H1 (cell line): ENCODE data around the gene SLC23A2. TPM values are rescaled to one million over a fixed set of nuclear protein-coding genes. Genes with fewer than 3 reads are reported as not detected.

Experiments
- CTCF ChIA-PET: fragments of 300-600 bp; sonication (Branson Sonifier 250); formaldehyde crosslinking; loops from one replicate; lab custom pipeline; 2021; ENCODE audit not compliant: partially characterized antibody; lab: Charles Lee
- POLR2A ChIA-PET: fragments of 300-600 bp; sonication (Branson Sonifier 250); formaldehyde crosslinking; loops from one replicate; lab custom pipeline; 2021; ENCODE audit warnings: inconsistent platforms; ENCODE audit not compliant: partially characterized antibody; lab: Charles Lee
- DNase-seq, 2 experiments: peaks; one replicate each; pipeline versions ENCODE4 v3.0.0 to v3.0.0-alpha.2; 2010 to 2022; ENCODE audit warnings: low spot score in 2 of 2, low read depth in 1 of 2, mixed read lengths in 1 of 2
- FAIRE-seq: peaks from 2 replicates; lab custom pipeline; 2011; peaks lifted over from hg19 to GRCh38; lab: Jason Lieb, UNC
- H2AFZ ChIP-seq: 2 replicates; pipeline ENCODE4 v1.8.1; 2012; ENCODE audit warnings: low read length, inconsistent platforms
- H2AK5ac ChIP-seq: 2 replicates; pipeline ENCODE4 v1.6.1; 2013; ENCODE audit warnings: low read depth, low read length
- H2BK120ac ChIP-seq: replicated peaks from 2 replicates; pipeline ENCODE3; 2013; ENCODE audit warnings: low read depth, low read length, inconsistent platforms
- H2BK12ac ChIP-seq: 2 replicates; pipeline ENCODE4 v1.6.1; 2013; ENCODE audit warnings: low read depth, low read length
- H2BK15ac ChIP-seq: 2 replicates; pipeline ENCODE4 v1.6.1; 2013; ENCODE audit warnings: low read length
- H2BK20ac ChIP-seq: 2 replicates; pipeline ENCODE4 v1.6.1; 2013; ENCODE audit warnings: low read length
- H2BK5ac ChIP-seq: 2 replicates; pipeline ENCODE4 v1.6.1; 2013; ENCODE audit warnings: low read depth, low read length
- H3K14ac ChIP-seq: 2 replicates; pipeline ENCODE4 v1.6.1; 2013; ENCODE audit warnings: inconsistent platforms; ENCODE audit not compliant: insufficient read length
- H3K18ac ChIP-seq: 2 replicates; pipeline ENCODE4 v1.6.1; 2013; ENCODE audit warnings: low read length; ENCODE audit errors: extremely low read depth
- H3K23ac ChIP-seq: 2 replicates; pipeline ENCODE4 v1.6.1; 2013; ENCODE audit warnings: inconsistent platforms; ENCODE audit not compliant: insufficient read length
- H3K23me2 ChIP-seq: 2 replicates; pipeline ENCODE4 v1.6.1; 2013; ENCODE audit warnings: low read depth, low read length
- H3K27ac ChIP-seq: 2 replicates; pipeline ENCODE4 v1.6.1; 2011; ENCODE audit warnings: low read depth, low read length, inconsistent platforms
- H3K27me3 ChIP-seq, 4 experiments: replicated peaks in 1 of 4; 1 replicate in 1 of 4; 2 replicates in 3 of 4; pipeline versions ENCODE4 v1.6.1 to v1.8.1; 2011 to 2013; ENCODE audit warnings: low read length in 3 of 4, mild to moderate bottlenecking in 3 of 4, inconsistent platforms in 2 of 4, mixed read lengths in 2 of 4, moderate library complexity in 1 of 4; ENCODE audit not compliant: control insufficient read depth in 3 of 4, insufficient read depth in 3 of 4; ENCODE audit errors: extremely low read depth in 1 of 4
- H3K36me3 ChIP-seq, 4 experiments: 2 replicates each; pipeline versions ENCODE4 v1.6.1 to v1.8.1; 2011 to 2013; ENCODE audit warnings: mild to moderate bottlenecking in 4 of 4, low read length in 3 of 4, moderate library complexity in 2 of 4, control low read depth in 1 of 4, inconsistent platforms in 1 of 4; ENCODE audit not compliant: insufficient read depth in 4 of 4, control insufficient read depth in 2 of 4
- H3K4ac ChIP-seq: replicated peaks from 2 replicates; pipeline ENCODE3; 2013; ENCODE audit warnings: low read length, low read depth, mixed read lengths, inconsistent platforms; ENCODE audit not compliant: insufficient read length
- H3K4me1 ChIP-seq, 4 experiments: replicated peaks in 1 of 4; 1 replicate in 1 of 4; 2 replicates in 3 of 4; pipeline versions ENCODE4 v1.6.1 to v1.8.1; 2011 to 2013; ENCODE audit warnings: low read length in 3 of 4, inconsistent platforms in 2 of 4, mixed read lengths in 1 of 4; ENCODE audit not compliant: insufficient read depth in 4 of 4, control insufficient read depth in 3 of 4
- H3K4me2 ChIP-seq, 2 experiments: 2 replicates each; pipeline versions ENCODE4 v1.6.1 to v1.8.1; 2011 to 2013; ENCODE audit warnings: low read depth in 2 of 2, low read length in 2 of 2, control low read depth in 1 of 2, inconsistent platforms in 1 of 2, mild to moderate bottlenecking in 1 of 2; ENCODE audit not compliant: insufficient read depth in 1 of 2
- H3K4me3 ChIP-seq, 4 experiments: fragments of 200-600, 300-600 bp in 1 of 4; sonication (generic), shearing (Covaris generic), sonication (Bioruptor Twin) in 1 of 4; 2 replicates each; pipeline versions ENCODE4 v1.5.1 to v1.8.1; 2011 to 2016; ENCODE audit warnings: low read length in 4 of 4, low read depth in 3 of 4, control low read depth in 2 of 4, inconsistent platforms in 2 of 4, mild to moderate bottlenecking in 2 of 4, mixed read lengths in 1 of 4, moderate library complexity in 1 of 4; ENCODE audit not compliant: insufficient read depth in 2 of 4; ENCODE audit errors: extremely low read depth in 1 of 4
- H3K56ac ChIP-seq: replicated peaks from 2 replicates; pipeline ENCODE3; 2013; ENCODE audit warnings: low read depth, mild to moderate bottlenecking, mixed read lengths, low read length, inconsistent platforms; ENCODE audit not compliant: insufficient read length
- H3K79me1 ChIP-seq: 2 replicates; pipeline ENCODE4 v1.6.1; 2013; ENCODE audit warnings: low read depth, low read length, control low read depth
- H3K79me2 ChIP-seq, 2 experiments: 2 replicates each; pipeline versions ENCODE4 v1.6.1 to v1.8.1; 2012 to 2013; ENCODE audit warnings: low read length in 2 of 2, mild to moderate bottlenecking in 2 of 2, inconsistent platforms in 1 of 2; ENCODE audit not compliant: insufficient read depth in 2 of 2, control insufficient read depth in 1 of 2
- H3K9ac ChIP-seq, 4 experiments: replicated peaks in 1 of 4; 1 replicate in 1 of 4; 2 replicates in 3 of 4; pipeline versions ENCODE4 v1.6.1 to v1.8.1; 2011 to 2013; ENCODE audit warnings: low read depth in 3 of 4, low read length in 3 of 4, control low read depth in 2 of 4, mild to moderate bottlenecking in 2 of 4, moderate library complexity in 2 of 4, inconsistent platforms in 1 of 4; ENCODE audit errors: extremely low read depth in 1 of 4
- H3K9me3 ChIP-seq, 2 experiments: 2 replicates each; pipeline versions ENCODE4 v1.6.1 to v1.8.1; 2012 to 2013; ENCODE audit warnings: mild to moderate bottlenecking in 2 of 2, moderate library complexity in 2 of 2, control low read depth in 1 of 2, inconsistent platforms in 1 of 2, low read depth in 1 of 2, low read length in 1 of 2, mixed read lengths in 1 of 2; ENCODE audit not compliant: insufficient read depth in 2 of 2
- H4K20me1 ChIP-seq, 2 experiments: replicated peaks in 1 of 2; 2 replicates each; pipeline versions ENCODE3 to v1.8.1; 2011 to 2013; ENCODE audit warnings: inconsistent platforms in 2 of 2, low read length in 2 of 2, mild to moderate bottlenecking in 1 of 2; ENCODE audit not compliant: insufficient read depth in 2 of 2, control insufficient read depth in 1 of 2
- H4K5ac ChIP-seq: 2 replicates; pipeline ENCODE4 v1.6.1; 2013; ENCODE audit warnings: low read length, low read depth, mixed read lengths, inconsistent platforms; ENCODE audit not compliant: insufficient read length
- H4K8ac ChIP-seq: 2 replicates; pipeline ENCODE4 v1.8.0; 2013; ENCODE audit warnings: mild to moderate bottlenecking, moderate library complexity, low read length, inconsistent platforms; ENCODE audit not compliant: insufficient read depth; ENCODE audit errors: extremely low read depth
- H4K91ac ChIP-seq: replicated peaks from 2 replicates; pipeline ENCODE3; 2013; ENCODE audit warnings: low read length, mixed read lengths, inconsistent platforms; ENCODE audit not compliant: insufficient read length
- BACH1 ChIP-seq: IDR thresholded peaks from 2 replicates; pipeline ENCODE4 v1.6.1; 2012; ENCODE audit warnings: low read length, improper control_type of control experiment
- CHD1 ChIP-seq: IDR thresholded peaks from 2 replicates; pipeline ENCODE4 v1.6.1; 2012; ENCODE audit warnings: low read depth, low read length, improper control_type of control experiment
- EGR1 ChIP-seq: IDR thresholded peaks from 2 replicates; pipeline ENCODE4 v1.6.1; 2011; ENCODE audit warnings: low read depth, low read length, borderline replicate concordance
- FOSL1 ChIP-seq: IDR thresholded peaks from 2 replicates; pipeline ENCODE4 v1.6.1; 2011; ENCODE audit warnings: mild to moderate bottlenecking, low read depth, low read length, moderate library complexity; ENCODE audit not compliant: insufficient read depth
- GABPA ChIP-seq: IDR thresholded peaks from 2 replicates; pipeline ENCODE4 v1.6.1; 2011; ENCODE audit warnings: mild to moderate bottlenecking, low read length, moderate library complexity, borderline replicate concordance; ENCODE audit not compliant: insufficient read depth
- KDM4A ChIP-seq: IDR thresholded peaks from one replicate; pipeline ENCODE4 v1.7.1; 2012; ENCODE audit warnings: low read depth, mild to moderate bottlenecking, moderate library complexity, low read length, inconsistent platforms; ENCODE audit not compliant: severe bottlenecking
- PHF8 ChIP-seq: fragments of 200-600 bp; sonication (generic); conservative IDR thresholded peaks from 2 replicates; pipeline ENCODE4 v1.7.1; 2012; ENCODE audit warnings: low read depth, mild to moderate bottlenecking, inconsistent platforms, low read length, moderate library complexity
- POLR2A ChIP-seq, 2 experiments: IDR thresholded peaks; 1 replicate in 1 of 2; 2 replicates in 1 of 2; pipeline ENCODE4 v1.6.1; 2011; ENCODE audit warnings: low read depth in 2 of 2, low read length in 2 of 2, mild to moderate bottlenecking in 2 of 2; ENCODE audit errors: control extremely low read depth in 1 of 2
- RBBP5 ChIP-seq: IDR thresholded peaks from 2 replicates; pipeline ENCODE4 v1.7.1; 2012; ENCODE audit warnings: low read depth, mild to moderate bottlenecking, inconsistent platforms, low read length, moderate library complexity, borderline replicate concordance
- SIN3A ChIP-seq, 2 experiments: IDR thresholded peaks in 1 of 2; conservative IDR thresholded peaks in 1 of 2; 2 replicates each; pipeline ENCODE4 v1.6.1; 2011 to 2012; ENCODE audit warnings: low read length in 2 of 2, improper control_type of control experiment in 1 of 2, low read depth in 1 of 2, mild to moderate bottlenecking in 1 of 2
- SP2 ChIP-seq: IDR thresholded peaks from 2 replicates; pipeline ENCODE4 v1.6.1; 2012; ENCODE audit warnings: mild to moderate bottlenecking, low read length, inconsistent platforms
- TAF7 ChIP-seq: optimal IDR thresholded peaks from 2 replicates; pipeline ENCODE3; 2011; ENCODE audit warnings: low read depth, mild to moderate bottlenecking, inconsistent platforms, low read length, moderate library complexity, borderline replicate concordance
- TBP ChIP-seq: IDR thresholded peaks from 2 replicates; pipeline ENCODE4 v1.6.1; 2011; ENCODE audit warnings: low read depth, low read length, improper control_type of control experiment
- WGBS, 2 experiments: shearing (Covaris generic) in 1 of 2; methylation state at CpG; one replicate each; pipeline versions ENCODE4 v1.1.6 to v1.1.7; 2013 to 2015; ENCODE audit warnings: low lambda C conversion rate in 2 of 2, mixed read lengths in 2 of 2, inconsistent platforms in 1 of 2, low coverage in 1 of 2, missing lambda C conversion rate in 1 of 2; ENCODE audit not compliant: insufficient replicate concordance in 2 of 2, insufficient coverage in 1 of 2, insufficient read length in 1 of 2; ENCODE audit errors: extremely low coverage in 1 of 2, missing lambda C conversion rate in 1 of 2; 5-methylcytosine and 5-hydroxymethylcytosine counted together
- polyA plus RNA-seq, 7 experiments: library from polyadenylated mRNA; depleted of rRNA in 3 of 7; stranded (reverse) in 5 of 7; unstranded in 2 of 7; fragments of >200 nt in 5 of 7; fragments of 200-250 nt in 2 of 7; gene quantifications; 1 replicate in 5 of 7; 2 replicates in 1 of 7; 4 replicates in 1 of 7; pipeline versions ENCODE4 v1.2.1 to v1.2.3, GENCODE V29; 2011 to 2013; ENCODE audit warnings: missing spikeins in 2 of 7, mixed read lengths in 2 of 7
- total RNA-seq: library from RNA; stranded (reverse); fragmentation: NEBNext Ultra II Directional; extraction: Animal tissue kit (Norgen Biotek cat#: 25700); gene quantifications from 2 replicates; pipeline ENCODE4 v1.2.1, GENCODE V29; 2021
- TF ChIP-seq, protein P1 (sequence below): IDR thresholded peaks from 2 replicates; pipeline ENCODE4 v1.6.1; 2011; ENCODE audit warnings: low read length, improper control_type of control experiment

SLC23A2 gene
- total and polyA plus RNA-seq, 2 of the 8 experiments (the other 6 are each of a cell fraction or from before 2014, with no cell fraction given) = 17.0 to 18.6 TPM

DNA sequence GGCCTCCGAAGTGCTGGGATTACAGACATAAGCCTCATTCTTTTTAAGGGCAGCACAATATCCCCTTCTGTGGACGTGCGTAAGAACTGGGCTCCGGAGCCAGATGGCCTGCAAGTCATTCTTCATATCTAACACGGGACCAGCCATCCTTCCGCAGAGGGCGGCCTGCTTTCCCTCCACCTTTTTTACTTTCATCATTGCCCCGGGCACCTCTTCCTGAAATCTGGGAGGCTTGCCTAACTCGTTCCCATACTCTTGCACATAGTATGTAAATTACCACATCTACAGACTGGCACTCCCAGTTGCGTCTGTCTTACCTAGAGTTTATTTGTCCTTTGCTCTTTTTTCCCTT, 29.9 kb upstream of the SLC23A2 start:
- Histone ChIP-seq H3K4ac (no peak overlapping the region), H3K4me2 (no peak overlapping the region), H4K20me1 (no peaks in the 10 kb centered on the region), H4K91ac (no peak overlapping the region), H3K23me2 (no peaks in the 10 kb centered on the region), H3K4me1 (no peaks in the 10 kb centered on the region), H3K14ac (no peak overlapping the region), H3K79me1 (no peaks in the 10 kb centered on the region), H3K23ac (no peak overlapping the region), H2AFZ (no peak overlapping the region), H2BK15ac (no peak overlapping the region), H3K18ac (no peak overlapping the region), H3K4me3 (no peak overlapping the region), H4K5ac (no peak overlapping the region), H3K9ac (no peak overlapping the region), H2BK12ac (no peak overlapping the region), H2BK120ac (no peak overlapping the region), H2BK5ac (no peak overlapping the region), H3K9me3 (no peaks in the 10 kb centered on the region), H3K79me2 (no peaks in the 10 kb centered on the region), H3K27me3 (no peaks in the 10 kb centered on the region), H2BK20ac (no peak overlapping the region), H3K27ac (no peak overlapping the region), H3K36me3 (no peaks in the 10 kb centered on the region), H3K56ac (no peak overlapping the region), H4K8ac (no peak overlapping the region), H2AK5ac (no peak overlapping the region)
- FAIRE-seq (no peak), DNase-seq (no peak)
- CTCF ChIA-PET = interaction anchor here (1.4 kb wide), 1 partner anchor 8 kb away, joined by 3 read pairs; no protein-coding TSS in a partner anchor
- POLR2A ChIA-PET = interaction anchor here (0.6 kb wide), 1 partner anchor 42 kb away, joined by 3 read pairs; no protein-coding TSS in a partner anchor
- WGBS, 2 experiments = 88% methylated on average over 10 of the region's 10 CpGs; no CpG with 5 or more reads in 1 of the 2 experiments
- TF ChIP-seq GABPA (no peak), KDM4A (no peak), POLR2A (IDR thresholded peaks at IDR 0.05; ENCODE audit: control extremely low read depth in 1 of 2, low read depth in 2 of 2, low read length in 2 of 2) (no peak), TAF7 (no peak), RBBP5 (no peak), SIN3A (conservative IDR thresholded peaks at IDR 0.05 in 1 of 2, IDR thresholded peaks at IDR 0.05 in 1 of 2; ENCODE audit: low read depth in 1 of 2, low read length in 2 of 2) (no peak), CHD1 (no peak), EGR1 (no peak), FOSL1 (no peak), SP2 (no peak), TBP (no peak), PHF8 (no peak), BACH1 (no peak)
- TF ChIP-seq, protein P1, sequence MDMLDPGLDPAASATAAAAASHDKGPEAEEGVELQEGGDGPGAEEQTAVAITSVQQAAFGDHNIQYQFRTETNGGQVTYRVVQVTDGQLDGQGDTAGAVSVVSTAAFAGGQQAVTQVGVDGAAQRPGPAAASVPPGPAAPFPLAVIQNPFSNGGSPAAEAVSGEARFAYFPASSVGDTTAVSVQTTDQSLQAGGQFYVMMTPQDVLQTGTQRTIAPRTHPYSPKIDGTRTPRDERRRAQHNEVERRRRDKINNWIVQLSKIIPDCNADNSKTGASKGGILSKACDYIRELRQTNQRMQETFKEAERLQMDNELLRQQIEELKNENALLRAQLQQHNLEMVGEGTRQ = no peak
